ENCODE measurements around the gene NIN.
"Not testable (repeated sequence)": the region's sequence is repeated elsewhere in the genome, so short reads cannot be mapped to it uniquely, and the experiment has no call there.

Gene NIN

DNA sequence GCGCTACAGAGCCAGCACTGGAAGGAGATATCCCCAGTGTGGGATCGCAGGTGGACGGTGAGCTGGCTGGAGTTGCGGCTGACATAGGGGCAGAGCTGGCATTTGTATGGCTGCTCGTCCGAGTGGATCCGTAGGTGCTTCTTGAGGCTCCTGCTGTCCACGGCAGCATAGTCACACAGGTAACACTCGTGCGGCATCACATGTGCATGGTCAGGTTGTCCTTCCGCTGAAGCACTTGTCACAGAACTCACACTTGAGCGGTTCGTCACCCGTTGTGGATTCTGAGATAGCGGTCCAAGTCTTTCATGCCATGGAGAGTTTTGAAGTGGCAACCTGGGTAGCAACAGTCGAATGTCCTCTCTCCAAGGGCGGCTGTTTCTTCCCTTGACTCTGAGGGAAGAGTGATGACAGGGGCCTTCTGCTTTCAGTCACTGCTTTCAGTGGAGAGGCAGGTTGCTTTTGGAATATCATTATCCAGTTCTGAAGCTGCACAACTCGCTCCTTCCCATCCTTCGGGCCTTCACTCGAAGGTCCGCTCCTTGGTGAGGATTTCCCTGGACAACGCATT lies 125.9 kb downstream of the NIN start:
- no peak for DNase-seq

DNA sequence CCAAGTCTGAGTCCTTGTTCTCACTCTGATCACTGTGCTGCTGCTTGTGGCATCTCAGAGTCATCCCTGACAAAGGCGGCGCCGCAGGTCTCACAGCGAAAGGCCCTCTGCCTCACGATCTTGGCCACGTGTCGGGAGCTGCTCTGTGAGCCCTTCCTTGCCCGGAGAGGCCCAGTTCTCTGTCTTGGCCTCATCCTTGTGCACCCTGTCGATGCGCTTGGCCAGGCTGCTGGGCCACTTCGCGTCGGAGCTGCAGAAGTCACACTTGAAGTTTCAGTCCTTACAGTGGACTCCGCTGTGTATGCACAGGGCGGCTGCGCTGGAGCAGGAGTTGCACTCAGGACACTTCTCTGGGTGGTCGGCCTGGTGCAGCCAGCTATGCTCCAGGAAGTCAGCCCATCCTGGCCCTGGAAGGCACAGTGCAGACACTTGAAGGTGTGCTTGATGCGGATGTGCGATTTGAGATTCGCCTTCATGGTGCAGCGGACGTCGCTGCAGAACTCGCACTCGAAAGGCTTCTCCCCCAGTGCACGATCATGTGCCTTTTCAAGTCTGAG lies 126.4 kb downstream of the NIN start:
- DNase-seq = no peak

DNA sequence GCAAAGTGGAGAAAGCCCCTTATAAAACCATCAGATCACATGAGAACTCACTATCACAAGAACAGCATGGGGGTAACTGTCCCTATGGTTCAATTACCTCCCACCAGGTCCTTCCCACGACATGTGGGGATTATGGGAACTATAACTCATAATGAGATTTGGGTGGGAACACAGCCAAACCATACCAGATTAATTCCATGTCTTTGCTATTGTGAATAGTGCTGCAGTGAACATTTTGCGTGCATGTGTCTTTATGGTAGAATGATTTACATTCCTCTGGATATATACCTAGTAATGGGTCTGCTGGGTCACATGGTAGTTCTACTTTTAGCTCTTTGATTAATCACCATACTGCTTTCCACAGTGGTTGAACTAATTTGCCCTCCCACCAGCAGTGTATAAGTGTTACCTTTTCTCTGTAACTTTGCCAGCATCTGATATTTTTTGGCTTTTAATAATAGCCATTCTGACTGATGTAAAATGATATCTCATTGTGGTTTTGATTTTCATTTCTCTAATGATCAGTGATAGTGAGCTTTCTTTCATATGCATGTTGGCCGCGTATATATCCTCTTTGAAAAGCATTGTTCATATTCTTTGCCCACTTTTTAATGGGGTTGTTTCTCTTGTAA lies 133.2 kb downstream of the NIN start:
- DNase-seq = no peak

DNA sequence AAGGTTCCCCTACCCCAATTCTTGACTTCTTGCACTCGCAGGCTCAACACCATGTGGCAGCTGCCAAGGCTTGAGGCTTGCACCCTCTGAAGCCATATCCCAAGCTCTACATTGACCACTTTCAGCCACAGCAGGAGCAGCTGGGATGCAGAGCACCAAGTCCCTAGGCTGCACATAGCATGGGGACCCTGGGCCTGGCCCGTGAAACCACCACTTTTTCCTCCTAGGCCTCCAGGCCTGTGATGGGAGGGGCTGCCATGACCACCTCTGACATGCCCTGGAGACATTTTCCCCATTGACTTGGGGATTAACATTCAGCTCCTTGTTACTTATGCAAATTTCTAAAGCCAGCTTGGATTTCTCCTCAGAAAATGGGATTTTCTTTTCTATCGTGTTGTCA lies 136.7 kb downstream of the NIN start:
- DNase-seq = not testable (repeated sequence)

DNA sequence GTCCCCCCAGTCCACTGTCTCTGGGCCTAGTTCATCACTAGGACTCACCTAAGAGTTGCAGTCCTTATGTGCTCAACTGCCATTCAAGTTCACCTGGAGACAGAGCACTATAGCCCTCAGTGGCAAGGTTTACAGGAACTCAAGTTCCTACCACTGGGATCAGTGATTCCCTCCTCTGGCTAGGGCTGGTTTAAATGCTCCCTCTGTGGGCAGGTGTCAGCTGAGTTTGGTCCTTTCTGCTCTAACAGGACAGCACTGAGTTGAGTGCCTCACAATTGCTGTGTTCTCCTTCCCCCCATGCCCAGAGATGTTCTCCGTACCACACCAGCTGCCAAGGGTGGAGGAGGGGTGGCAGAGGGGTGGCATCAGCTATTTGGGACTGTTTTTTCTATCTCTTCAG lies 142.1 kb downstream of the NIN start:
- DNase-seq = no peak

DNA sequence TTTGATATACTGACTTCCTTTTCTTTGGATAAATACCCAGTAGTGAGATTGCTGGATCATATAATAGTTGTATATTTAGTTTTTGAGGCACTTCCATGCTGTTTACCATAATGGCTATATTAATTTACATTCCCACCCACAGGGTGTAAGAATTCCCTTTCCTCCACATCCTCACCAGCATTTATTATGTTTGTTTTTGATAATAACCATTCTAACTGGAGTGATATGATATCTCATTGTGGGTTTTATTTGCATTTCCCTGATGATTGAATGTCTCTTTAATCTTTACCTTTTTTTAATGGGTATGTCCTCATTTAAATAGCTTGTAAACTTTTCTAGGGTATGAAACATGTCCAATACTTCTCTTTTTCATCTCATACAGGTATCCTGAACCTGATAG lies 151.3 kb downstream of the NIN start:
- DNase-seq = no peak

DNA sequence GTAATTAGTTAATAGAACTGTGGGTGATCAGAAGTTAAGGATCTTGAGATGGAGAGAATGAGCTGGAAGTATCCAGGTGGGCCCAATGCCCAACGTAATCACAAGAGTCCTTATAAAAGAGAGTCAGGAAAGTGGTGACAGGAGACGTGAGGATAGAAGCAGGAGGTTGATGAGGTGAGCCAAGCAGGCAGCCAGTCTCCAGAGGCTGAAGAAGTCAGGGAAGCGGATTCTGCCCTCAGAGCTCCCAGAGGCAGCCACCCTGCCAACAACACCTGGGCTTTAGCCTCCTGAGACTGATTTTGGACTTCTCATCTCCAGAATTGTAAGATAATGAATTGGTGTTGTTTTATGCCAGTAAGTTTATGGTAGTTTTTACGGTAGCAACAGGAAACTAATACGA lies 152.8 kb downstream of the NIN start:
- DNase-seq = no peak

DNA sequence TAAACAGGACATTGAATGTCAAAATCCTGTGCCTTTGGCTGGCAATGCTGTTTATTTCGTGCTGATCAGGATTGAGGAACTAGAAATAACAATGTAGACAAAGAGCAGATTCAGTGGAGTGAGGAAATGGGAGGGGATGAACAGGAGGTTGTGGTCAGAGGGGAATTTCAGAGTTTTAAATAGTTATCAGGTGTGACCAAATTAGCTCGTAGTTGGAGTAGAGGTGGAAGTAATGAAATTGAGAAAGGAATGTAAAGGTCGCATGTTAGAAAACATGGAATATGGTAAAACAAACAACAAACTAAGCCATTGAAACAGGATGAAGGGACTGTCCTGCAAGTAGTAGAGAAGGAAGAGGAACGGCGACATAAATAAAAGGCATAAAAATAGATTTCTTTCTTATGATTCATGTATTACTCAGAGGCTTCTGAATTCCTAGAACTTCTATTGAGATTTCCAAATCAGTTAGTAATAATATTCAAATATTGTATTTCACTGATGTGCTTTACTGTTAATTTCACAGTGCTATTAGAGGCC lies 153.4 kb downstream of the NIN start:
- no peak for DNase-seq

DNA sequence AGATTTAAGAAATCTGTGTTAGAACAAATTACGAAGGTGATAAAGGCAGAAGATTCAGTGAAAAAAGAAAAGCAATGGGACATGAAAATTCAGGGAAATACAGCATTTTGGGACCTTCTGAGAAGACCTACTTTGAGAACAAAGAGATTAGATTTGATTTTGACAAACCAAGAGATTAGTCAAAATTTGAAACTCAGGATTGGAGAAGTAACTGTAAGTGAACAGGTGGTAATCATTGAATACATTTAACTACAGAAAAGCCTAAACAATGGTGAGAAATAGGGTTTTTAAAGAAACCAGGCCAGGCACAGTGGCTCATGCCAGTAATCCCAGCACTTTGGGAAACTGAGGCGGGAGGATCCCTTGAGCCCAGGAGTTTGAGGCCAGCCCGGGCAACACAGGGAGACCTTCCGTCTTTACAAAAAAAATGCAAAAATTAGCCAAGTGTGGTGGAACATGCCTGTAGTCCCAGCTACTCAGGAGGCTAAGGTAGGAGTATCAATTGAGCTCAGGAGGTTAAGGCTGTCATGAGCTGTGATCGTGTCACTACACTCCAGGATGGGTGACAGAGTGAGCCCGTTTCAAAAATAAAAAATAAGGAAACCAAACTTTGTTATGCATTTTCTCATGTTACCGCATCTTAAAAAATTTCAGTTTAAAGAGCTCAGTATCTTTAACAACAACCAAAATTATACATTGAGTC lies 154.0 kb downstream of the NIN start:
- no peak for DNase-seq

DNA sequence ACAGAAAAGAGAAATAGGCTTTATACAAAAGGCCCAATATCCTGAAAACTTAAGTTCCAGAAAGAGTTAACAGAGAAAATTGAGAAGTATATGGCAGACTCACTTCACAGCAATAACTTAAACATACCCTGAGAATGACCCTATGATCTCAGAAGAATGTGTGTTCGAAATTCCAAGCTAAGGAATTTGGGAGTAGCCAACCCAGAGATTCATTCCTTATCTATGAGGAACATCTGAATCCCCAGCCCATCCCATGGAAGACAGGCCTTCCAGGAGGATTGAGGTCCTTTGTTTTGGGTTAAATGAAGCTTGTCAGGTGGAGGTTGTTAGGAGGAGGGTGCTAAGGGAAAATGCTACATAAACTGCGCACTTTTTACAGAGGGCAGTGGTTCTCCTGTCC lies 155.4 kb downstream of the NIN start:
- no peak for DNase-seq

DNA sequence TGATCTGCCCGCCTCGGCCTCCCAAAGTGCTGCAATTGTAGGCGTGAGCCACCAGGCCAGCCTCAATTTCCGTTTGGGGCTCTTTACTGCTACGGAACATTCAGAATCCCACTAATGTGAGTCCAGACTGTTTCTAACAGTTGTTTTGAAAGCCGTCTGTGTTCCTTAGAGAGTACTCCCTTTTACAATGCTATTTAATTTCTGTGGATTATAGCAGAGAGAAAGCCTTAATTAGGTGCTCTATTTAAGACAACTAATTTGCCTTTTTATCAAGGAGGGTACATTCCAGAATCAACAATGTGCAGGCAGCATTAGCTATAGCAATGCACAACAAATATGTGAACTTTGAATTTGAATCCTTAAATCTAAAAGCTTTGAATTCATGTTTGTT lies 160.1 kb downstream of the NIN start:
- DNase-seq = no peak

DNA sequence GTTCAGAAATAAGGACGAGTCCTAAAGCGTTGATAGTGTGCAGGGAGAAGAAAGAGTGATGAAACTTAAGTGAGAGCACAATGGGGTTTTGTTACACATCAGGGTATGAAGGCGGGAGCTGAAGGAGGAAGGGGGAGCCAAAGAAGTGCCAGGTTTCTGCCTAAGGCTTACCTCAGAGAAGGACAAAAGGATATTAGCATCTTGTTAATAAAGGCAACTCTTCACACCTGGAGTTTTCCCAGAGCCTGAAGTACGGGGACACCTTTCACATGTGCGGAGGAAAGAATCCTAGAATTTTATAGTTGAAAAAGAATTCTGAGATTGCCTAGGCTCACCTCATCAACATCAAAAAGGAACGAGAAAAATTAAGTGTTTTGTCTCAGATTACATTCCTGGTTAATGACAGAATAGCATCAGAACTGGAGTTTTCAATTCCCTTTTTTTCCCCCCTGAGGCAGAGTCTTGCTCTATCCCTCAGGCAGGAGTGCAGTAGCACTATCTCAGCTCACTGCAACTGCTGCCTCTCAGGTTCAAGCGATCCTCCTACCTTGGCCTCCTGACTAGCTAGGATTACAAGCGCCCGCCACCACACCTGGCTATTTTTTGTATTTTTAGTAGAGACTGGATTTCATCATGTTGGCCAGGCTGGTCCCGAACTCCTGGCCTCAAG lies 160.6 kb downstream of the NIN start:
- DNase-seq = no peak
